Adrenal gland (tissue), 5 donors: Measurements from ENCODE around the gene CD44.

Experiments
- POLR2A ChIP-seq, 2 donors: fragments of 450-650 bp; IDR thresholded peaks; one replicate each; pipeline ENCODE4 v1.6.1; 2017; ENCODE audit warnings: antibody characterized with exemption in 2 of 2, mild to moderate bottlenecking in 2 of 2, moderate library complexity in 1 of 2
- TF ChIP-seq, protein P1 (sequence below), 6 experiments: fragments of 450-650 bp in 4 of 6; fragments of 200-600 bp in 2 of 6; sonication (generic) in 1 of 6; IDR thresholded peaks; 1 replicate in 5 of 6; 2 replicates in 1 of 6; pipeline versions ENCODE4 v1.5.1 to v1.8.0; 2016 to 2021; ENCODE audit warnings: antibody characterized with exemption in 6 of 6, mild to moderate bottlenecking in 2 of 6, moderate library complexity in 1 of 6
- donor health status: DM: no; HTN: no; CAD: no.

GRCh38 chr11:35237860-35238715 lies 99.1 kb downstream of the CD44 start:
- no peak for TF ChIP-seq POLR2A (IDR thresholded peaks at IDR 0.05)
- TF ChIP-seq, protein P1, sequence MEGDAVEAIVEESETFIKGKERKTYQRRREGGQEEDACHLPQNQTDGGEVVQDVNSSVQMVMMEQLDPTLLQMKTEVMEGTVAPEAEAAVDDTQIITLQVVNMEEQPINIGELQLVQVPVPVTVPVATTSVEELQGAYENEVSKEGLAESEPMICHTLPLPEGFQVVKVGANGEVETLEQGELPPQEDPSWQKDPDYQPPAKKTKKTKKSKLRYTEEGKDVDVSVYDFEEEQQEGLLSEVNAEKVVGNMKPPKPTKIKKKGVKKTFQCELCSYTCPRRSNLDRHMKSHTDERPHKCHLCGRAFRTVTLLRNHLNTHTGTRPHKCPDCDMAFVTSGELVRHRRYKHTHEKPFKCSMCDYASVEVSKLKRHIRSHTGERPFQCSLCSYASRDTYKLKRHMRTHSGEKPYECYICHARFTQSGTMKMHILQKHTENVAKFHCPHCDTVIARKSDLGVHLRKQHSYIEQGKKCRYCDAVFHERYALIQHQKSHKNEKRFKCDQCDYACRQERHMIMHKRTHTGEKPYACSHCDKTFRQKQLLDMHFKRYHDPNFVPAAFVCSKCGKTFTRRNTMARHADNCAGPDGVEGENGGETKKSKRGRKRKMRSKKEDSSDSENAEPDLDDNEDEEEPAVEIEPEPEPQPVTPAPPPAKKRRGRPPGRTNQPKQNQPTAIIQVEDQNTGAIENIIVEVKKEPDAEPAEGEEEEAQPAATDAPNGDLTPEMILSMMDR (IDR thresholded peaks at IDR 0.05) = peak; percentile 68 to 83 (median 76)
